ENCODE results near the gene SLAIN2. TPM values are rescaled to one million over a fixed set of nuclear protein-coding genes. Genes with fewer than 3 reads are reported as not detected.
A peak's percentile ranks its signal among the peaks of the same experiment; 100 is the strongest.

SLAIN2 gene
- total RNA-seq, 1 experiment from 2014 or later: 35.8 TPM

DNA sequence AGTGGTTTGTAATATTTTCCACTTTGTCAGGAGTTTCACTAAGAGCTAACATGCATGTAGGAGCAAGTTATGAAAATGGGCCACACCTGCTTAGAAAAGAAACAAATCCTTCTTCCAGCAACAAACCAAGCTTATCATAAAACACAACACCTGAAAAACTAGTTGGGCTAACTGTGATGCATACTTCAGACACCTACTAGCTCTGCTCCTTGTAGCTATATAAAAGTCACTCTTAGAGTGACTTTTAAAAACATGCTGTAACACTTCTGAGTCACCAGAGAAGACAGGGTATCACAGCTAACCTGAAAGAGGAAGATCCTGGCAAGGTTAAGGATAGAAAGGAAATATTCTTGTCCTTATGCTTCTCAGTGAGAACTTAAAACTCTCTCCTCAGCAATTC lies 3.6 kb upstream of the SLAIN2 start:
- Mint-ChIP-seq H3K36me3 (no peaks in the 10 kb centered on the region), H3K27me3 (ENCODE audit: low read depth) (no peaks in the 10 kb centered on the region; the same call in 1 of the 2 replicates), H3K27ac (no peak overlapping the region), H3K4me1 (peaks cover 21% of the 10 kb centered on the region), H3K4me3 (no peak overlapping the region), H3K9me3 (no peaks in the 10 kb centered on the region)
- TF ChIP-seq SP1 (CRISPR knock-in tag; conservative IDR thresholded peaks at IDR 0.05) (no peak), NFE2L1 (CRISPR knock-in tag; IDR thresholded peaks at IDR 0.05) (no peak)
- TF ChIP-seq, protein P1, sequence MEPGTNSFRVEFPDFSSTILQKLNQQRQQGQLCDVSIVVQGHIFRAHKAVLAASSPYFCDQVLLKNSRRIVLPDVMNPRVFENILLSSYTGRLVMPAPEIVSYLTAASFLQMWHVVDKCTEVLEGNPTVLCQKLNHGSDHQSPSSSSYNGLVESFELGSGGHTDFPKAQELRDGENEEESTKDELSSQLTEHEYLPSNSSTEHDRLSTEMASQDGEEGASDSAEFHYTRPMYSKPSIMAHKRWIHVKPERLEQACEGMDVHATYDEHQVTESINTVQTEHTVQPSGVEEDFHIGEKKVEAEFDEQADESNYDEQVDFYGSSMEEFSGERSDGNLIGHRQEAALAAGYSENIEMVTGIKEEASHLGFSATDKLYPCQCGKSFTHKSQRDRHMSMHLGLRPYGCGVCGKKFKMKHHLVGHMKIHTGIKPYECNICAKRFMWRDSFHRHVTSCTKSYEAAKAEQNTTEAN (CRISPR knock-in tag; IDR thresholded peaks at IDR 0.05): no peak
- ChIA-PET POLR2A (no interaction called here), CTCF (interaction anchor here (1.1 kb wide), 1 partner anchor 47 kb away, joined by 3 read pairs; no protein-coding TSS in a partner anchor)
- DNase-seq (ENCODE audit: low spot score) (no peak), ATAC-seq (no peak)

DNA sequence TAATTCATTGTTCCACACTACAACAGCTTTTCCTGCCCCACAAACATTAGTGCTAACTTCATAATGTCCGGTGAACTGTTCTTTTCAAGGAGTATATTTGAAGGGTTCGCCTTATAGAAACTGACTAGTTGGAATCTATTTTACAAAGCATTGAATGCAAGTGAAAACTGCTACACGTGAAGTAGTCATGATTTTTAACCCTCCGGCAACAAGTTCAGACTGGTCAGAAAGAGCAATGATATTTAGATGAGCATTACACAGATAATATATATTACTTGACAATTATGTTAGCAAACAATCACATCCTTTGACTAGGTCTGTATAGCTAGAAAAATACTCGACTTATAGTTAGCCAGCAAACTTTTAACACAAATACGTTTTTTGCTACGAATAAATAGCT lies 1.7 kb upstream of the SLAIN2 start:
- Mint-ChIP-seq H3K27ac (peak overlapping the region; percentile 88), H3K9me3 (no peaks in the 10 kb centered on the region), H3K4me3 (peak overlapping the region; percentile 88), H3K36me3 (no peaks in the 10 kb centered on the region), H3K27me3 (ENCODE audit: low read depth) (no peaks in the 10 kb centered on the region; the same call in 1 of the 2 replicates), H3K4me1 (peaks cover 37% of the 10 kb centered on the region)
- DNase-seq (ENCODE audit: low spot score) (no peak), ATAC-seq (no peak)
- POLR2A ChIA-PET: interaction anchor here (0.6 kb wide), 1 partner anchor 20 kb away, joined by 3 read pairs; no protein-coding TSS in a partner anchor
- CTCF ChIA-PET: no interaction called here
- no peak for TF ChIP-seq ATF1 (CRISPR knock-in tag; IDR thresholded peaks at IDR 0.05)
- TF ChIP-seq, protein P2, sequence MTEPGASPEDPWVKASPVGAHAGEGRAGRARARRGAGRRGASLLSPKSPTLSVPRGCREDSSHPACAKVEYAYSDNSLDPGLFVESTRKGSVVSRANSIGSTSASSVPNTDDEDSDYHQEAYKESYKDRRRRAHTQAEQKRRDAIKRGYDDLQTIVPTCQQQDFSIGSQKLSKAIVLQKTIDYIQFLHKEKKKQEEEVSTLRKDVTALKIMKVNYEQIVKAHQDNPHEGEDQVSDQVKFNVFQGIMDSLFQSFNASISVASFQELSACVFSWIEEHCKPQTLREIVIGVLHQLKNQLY (CRISPR knock-in tag; IDR thresholded peaks at IDR 0.05): no peak
- TF ChIP-seq, protein P3, sequence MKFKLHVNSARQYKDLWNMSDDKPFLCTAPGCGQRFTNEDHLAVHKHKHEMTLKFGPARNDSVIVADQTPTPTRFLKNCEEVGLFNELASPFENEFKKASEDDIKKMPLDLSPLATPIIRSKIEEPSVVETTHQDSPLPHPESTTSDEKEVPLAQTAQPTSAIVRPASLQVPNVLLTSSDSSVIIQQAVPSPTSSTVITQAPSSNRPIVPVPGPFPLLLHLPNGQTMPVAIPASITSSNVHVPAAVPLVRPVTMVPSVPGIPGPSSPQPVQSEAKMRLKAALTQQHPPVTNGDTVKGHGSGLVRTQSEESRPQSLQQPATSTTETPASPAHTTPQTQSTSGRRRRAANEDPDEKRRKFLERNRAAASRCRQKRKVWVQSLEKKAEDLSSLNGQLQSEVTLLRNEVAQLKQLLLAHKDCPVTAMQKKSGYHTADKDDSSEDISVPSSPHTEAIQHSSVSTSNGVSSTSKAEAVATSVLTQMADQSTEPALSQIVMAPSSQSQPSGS (CRISPR knock-in tag; IDR thresholded peaks at IDR 0.05; ENCODE audit: borderline replicate concordance, low read depth): no peak
- no peak for TF ChIP-seq ZNF423 (CRISPR knock-in tag; IDR thresholded peaks at IDR 0.05)
- no peak for TF ChIP-seq TEAD1 (CRISPR knock-in tag; IDR thresholded peaks at IDR 0.05)
- TF ChIP-seq, protein P4, sequence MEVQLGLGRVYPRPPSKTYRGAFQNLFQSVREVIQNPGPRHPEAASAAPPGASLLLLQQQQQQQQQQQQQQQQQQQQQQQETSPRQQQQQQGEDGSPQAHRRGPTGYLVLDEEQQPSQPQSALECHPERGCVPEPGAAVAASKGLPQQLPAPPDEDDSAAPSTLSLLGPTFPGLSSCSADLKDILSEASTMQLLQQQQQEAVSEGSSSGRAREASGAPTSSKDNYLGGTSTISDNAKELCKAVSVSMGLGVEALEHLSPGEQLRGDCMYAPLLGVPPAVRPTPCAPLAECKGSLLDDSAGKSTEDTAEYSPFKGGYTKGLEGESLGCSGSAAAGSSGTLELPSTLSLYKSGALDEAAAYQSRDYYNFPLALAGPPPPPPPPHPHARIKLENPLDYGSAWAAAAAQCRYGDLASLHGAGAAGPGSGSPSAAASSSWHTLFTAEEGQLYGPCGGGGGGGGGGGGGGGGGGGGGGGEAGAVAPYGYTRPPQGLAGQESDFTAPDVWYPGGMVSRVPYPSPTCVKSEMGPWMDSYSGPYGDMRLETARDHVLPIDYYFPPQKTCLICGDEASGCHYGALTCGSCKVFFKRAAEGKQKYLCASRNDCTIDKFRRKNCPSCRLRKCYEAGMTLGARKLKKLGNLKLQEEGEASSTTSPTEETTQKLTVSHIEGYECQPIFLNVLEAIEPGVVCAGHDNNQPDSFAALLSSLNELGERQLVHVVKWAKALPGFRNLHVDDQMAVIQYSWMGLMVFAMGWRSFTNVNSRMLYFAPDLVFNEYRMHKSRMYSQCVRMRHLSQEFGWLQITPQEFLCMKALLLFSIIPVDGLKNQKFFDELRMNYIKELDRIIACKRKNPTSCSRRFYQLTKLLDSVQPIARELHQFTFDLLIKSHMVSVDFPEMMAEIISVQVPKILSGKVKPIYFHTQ (CRISPR knock-in tag; IDR thresholded peaks at IDR 0.05): no peak
- no peak for TF ChIP-seq SOX15 (CRISPR knock-in tag; IDR thresholded peaks at IDR 0.05)
- TF ChIP-seq RORB (CRISPR knock-in tag; IDR thresholded peaks at IDR 0.05): no peak
- no peak for TF ChIP-seq TEAD4 (CRISPR knock-in tag; IDR thresholded peaks at IDR 0.05)
- TF ChIP-seq, protein P5, sequence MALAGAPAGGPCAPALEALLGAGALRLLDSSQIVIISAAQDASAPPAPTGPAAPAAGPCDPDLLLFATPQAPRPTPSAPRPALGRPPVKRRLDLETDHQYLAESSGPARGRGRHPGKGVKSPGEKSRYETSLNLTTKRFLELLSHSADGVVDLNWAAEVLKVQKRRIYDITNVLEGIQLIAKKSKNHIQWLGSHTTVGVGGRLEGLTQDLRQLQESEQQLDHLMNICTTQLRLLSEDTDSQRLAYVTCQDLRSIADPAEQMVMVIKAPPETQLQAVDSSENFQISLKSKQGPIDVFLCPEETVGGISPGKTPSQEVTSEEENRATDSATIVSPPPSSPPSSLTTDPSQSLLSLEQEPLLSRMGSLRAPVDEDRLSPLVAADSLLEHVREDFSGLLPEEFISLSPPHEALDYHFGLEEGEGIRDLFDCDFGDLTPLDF (CRISPR knock-in tag; IDR thresholded peaks at IDR 0.05): no peak
- TF ChIP-seq, protein P6, sequence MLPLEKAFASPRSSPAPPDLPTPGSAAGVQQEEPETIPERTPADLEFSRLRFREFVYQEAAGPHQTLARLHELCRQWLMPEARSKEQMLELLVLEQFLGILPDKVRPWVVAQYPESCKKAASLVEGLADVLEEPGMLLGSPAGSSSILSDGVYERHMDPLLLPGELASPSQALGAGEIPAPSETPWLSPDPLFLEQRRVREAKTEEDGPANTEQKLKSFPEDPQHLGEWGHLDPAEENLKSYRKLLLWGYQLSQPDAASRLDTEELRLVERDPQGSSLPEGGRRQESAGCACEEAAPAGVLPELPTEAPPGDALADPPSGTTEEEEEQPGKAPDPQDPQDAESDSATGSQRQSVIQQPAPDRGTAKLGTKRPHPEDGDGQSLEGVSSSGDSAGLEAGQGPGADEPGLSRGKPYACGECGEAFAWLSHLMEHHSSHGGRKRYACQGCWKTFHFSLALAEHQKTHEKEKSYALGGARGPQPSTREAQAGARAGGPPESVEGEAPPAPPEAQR (CRISPR knock-in tag; IDR thresholded peaks at IDR 0.05): no peak
- TF ChIP-seq JUN (CRISPR knock-in tag; IDR thresholded peaks at IDR 0.05): no peak
- TF ChIP-seq ESRRA (CRISPR knock-in tag; IDR thresholded peaks at IDR 0.05; ENCODE audit: borderline replicate concordance): no peak
- TF ChIP-seq NFATC4 (CRISPR knock-in tag; IDR thresholded peaks at IDR 0.05): no peak
- TF ChIP-seq FOXP1 (CRISPR knock-in tag; IDR thresholded peaks at IDR 0.05; ENCODE audit: borderline replicate concordance): no peak
- TF ChIP-seq NFYB (CRISPR knock-in tag; conservative IDR thresholded peaks at IDR 0.05; ENCODE audit: low read depth): no peak
- no peak for TF ChIP-seq ZBTB21 (CRISPR knock-in tag; IDR thresholded peaks at IDR 0.05; ENCODE audit: borderline replicate concordance)
- TF ChIP-seq ZNF232 (CRISPR knock-in tag; IDR thresholded peaks at IDR 0.05): no peak
- TF ChIP-seq CREM (CRISPR knock-in tag; IDR thresholded peaks at IDR 0.05): no peak
- TF ChIP-seq ZNF416 (CRISPR knock-in tag; IDR thresholded peaks at IDR 0.05): no peak
